Liver (tissue), 9 donors: ENCODE measurements around the gene HOXA5. TPM values are rescaled to one million over a fixed set of nuclear protein-coding genes. Genes with fewer than 3 reads are reported as not detected.
A peak's percentile ranks its signal among the peaks of the same experiment; 100 is the strongest.

Experiments used
- DNase-seq: peaks from one replicate; pipeline ENCODE4 v3.0.0-alpha.2; 2017; ENCODE audit warnings: low spot score
- H3K27ac ChIP-seq, 2 donors: one replicate each; pipeline ENCODE4 v1.7.0; 2013; ENCODE audit warnings: inconsistent platforms in 2 of 2, low read length in 2 of 2, control low read depth in 1 of 2, low read depth in 1 of 2, mild to moderate bottlenecking in 1 of 2
- H3K27me3 ChIP-seq, 4 donors: one replicate each; pipeline versions ENCODE4 v1.6.1 to v1.7.0; 2013; ENCODE audit warnings: low read length in 3 of 4, inconsistent platforms in 1 of 4, mild to moderate bottlenecking in 1 of 4, moderate library complexity in 1 of 4; ENCODE audit not compliant: control insufficient read depth in 4 of 4, insufficient read depth in 4 of 4
- H3K36me3 ChIP-seq, 4 donors: one replicate each; pipeline versions ENCODE4 v1.6.1 to v1.7.0; 2013; ENCODE audit warnings: low read length in 3 of 4, mild to moderate bottlenecking in 3 of 4, low read depth in 1 of 4, moderate library complexity in 1 of 4; ENCODE audit not compliant: control insufficient read depth in 4 of 4, insufficient read depth in 3 of 4
- H3K4me1 ChIP-seq, 4 donors: one replicate each; pipeline versions ENCODE4 v1.6.1 to v1.7.0; 2013; ENCODE audit warnings: low read length in 3 of 4, mild to moderate bottlenecking in 3 of 4, moderate library complexity in 1 of 4; ENCODE audit not compliant: control insufficient read depth in 4 of 4, insufficient read depth in 4 of 4
- H3K4me3 ChIP-seq, 3 donors: one replicate each; pipeline versions ENCODE4 v1.6.1 to v1.7.0; 2013; ENCODE audit warnings: low read length in 3 of 3, control low read depth in 1 of 3, low read depth in 1 of 3, mild to moderate bottlenecking in 1 of 3
- H3K9ac ChIP-seq, 2 donors: one replicate each; pipeline ENCODE4 v1.7.0; 2013; ENCODE audit warnings: low read length in 2 of 2, mild to moderate bottlenecking in 2 of 2, moderate library complexity in 2 of 2, control low read depth in 1 of 2, low read depth in 1 of 2
- H3K9me3 ChIP-seq, 4 donors: one replicate each; pipeline versions ENCODE4 v1.6.1 to v1.7.0; 2013; ENCODE audit warnings: low read length in 3 of 4; ENCODE audit not compliant: control insufficient read depth in 4 of 4
- EGR1 ChIP-seq, 2 donors: IDR thresholded peaks; 2 replicates each; pipeline ENCODE4 v1.6.1; 2016 to 2018; ENCODE audit warnings: antibody characterized with exemption in 2 of 2, low read depth in 2 of 2
- FOXA1 ChIP-seq: IDR thresholded peaks from 2 replicates; pipeline ENCODE4 v1.6.1; 2016; ENCODE audit warnings: antibody characterized with exemption
- FOXA2 ChIP-seq: IDR thresholded peaks from 2 replicates; pipeline ENCODE4 v1.6.1; 2016; ENCODE audit warnings: antibody characterized with exemption
- HNF4A ChIP-seq, 2 donors: conservative IDR thresholded peaks; 2 replicates each; pipeline ENCODE4 v1.6.1; 2016; ENCODE audit warnings: antibody characterized with exemption in 2 of 2, mild to moderate bottlenecking in 2 of 2
- HNF4G ChIP-seq: IDR thresholded peaks from 2 replicates; pipeline ENCODE4 v1.6.1; 2016; ENCODE audit warnings: antibody characterized with exemption
- JUND ChIP-seq, 2 donors: IDR thresholded peaks; 2 replicates each; pipeline ENCODE4 v1.6.1; 2016; ENCODE audit warnings: antibody characterized with exemption in 2 of 2
- NR2F2 ChIP-seq: IDR thresholded peaks from 2 replicates; pipeline ENCODE4 v1.6.1; 2016; ENCODE audit warnings: antibody characterized with exemption
- RAD21 ChIP-seq, 2 donors: IDR thresholded peaks; 2 replicates each; pipeline ENCODE4 v1.6.1; 2016; ENCODE audit warnings: antibody characterized with exemption in 2 of 2, mild to moderate bottlenecking in 2 of 2
- RXRA ChIP-seq, 2 donors: IDR thresholded peaks; 2 replicates each; pipeline ENCODE4 v1.6.1; 2017 to 2018; ENCODE audit warnings: antibody characterized with exemption in 2 of 2, mild to moderate bottlenecking in 1 of 2
- SP1 ChIP-seq: IDR thresholded peaks from 2 replicates; pipeline ENCODE4 v1.6.1; 2018; ENCODE audit warnings: antibody characterized with exemption, mild to moderate bottlenecking
- TAF1 ChIP-seq: conservative IDR thresholded peaks from 2 replicates; pipeline ENCODE4 v1.6.1; 2016; ENCODE audit warnings: antibody characterized with exemption, mild to moderate bottlenecking
- YY1 ChIP-seq: IDR thresholded peaks from 2 replicates; pipeline ENCODE4 v1.6.1; 2016; ENCODE audit warnings: antibody characterized with exemption, mild to moderate bottlenecking
- WGBS: extraction: QIAGEN DNeasy Blood & Tissue Kit; methylation state at CpG from one replicate; pipeline ENCODE4 v1.1.7; 2013; 5-methylcytosine and 5-hydroxymethylcytosine counted together
- polyA plus RNA-seq, 2 donors: library from polyadenylated mRNA; stranded (reverse) in 1 of 2; unstranded in 1 of 2; fragments of 200-250 nt in 1 of 2; fragments of >200 nt in 1 of 2; fragmentation: Nextera tagmentation in 1 of 2; extraction: Ambion mirVana in 1 of 2; gene quantifications; one replicate each; pipeline versions ENCODE4 v1.2.1 to v1.2.3, GENCODE V29; 2013 to 2015
- total RNA-seq, 2 donors: library from RNA; depleted of rRNA; stranded (reverse); fragments of >200 nt; gene quantifications; one replicate each; pipeline ENCODE4 v1.2.3, GENCODE V29; 2014
- TF ChIP-seq, protein P1 (sequence below): IDR thresholded peaks from 2 replicates; pipeline ENCODE4 v1.6.1; 2016; ENCODE audit warnings: antibody characterized with exemption
- TF ChIP-seq, protein P2 (sequence below): IDR thresholded peaks from 2 replicates; pipeline ENCODE4 v1.6.1; 2016; ENCODE audit warnings: antibody characterized with exemption, mild to moderate bottlenecking
- TF ChIP-seq, protein P3 (sequence below): IDR thresholded peaks from 2 replicates; pipeline ENCODE4 v1.6.1; 2016; ENCODE audit warnings: antibody characterized with exemption
- TF ChIP-seq, protein P4 (sequence below): fragments of 150-350 bp; IDR thresholded peaks from 2 replicates; pipeline ENCODE4 v1.5.1; 2017; ENCODE audit warnings: improper control_type of control experiment, low read depth, low read length; ENCODE audit not compliant: missing input control
- donor health status: healthy.
- donor health status: healthy.
- donor health status: healthy.
- donor health status: healthy.
- donor health status: healthy.

Gene HOXA5
- total and polyA plus RNA-seq, 4 donors: 0.40 to 2.1 (median 0.66) TPM

DNA sequence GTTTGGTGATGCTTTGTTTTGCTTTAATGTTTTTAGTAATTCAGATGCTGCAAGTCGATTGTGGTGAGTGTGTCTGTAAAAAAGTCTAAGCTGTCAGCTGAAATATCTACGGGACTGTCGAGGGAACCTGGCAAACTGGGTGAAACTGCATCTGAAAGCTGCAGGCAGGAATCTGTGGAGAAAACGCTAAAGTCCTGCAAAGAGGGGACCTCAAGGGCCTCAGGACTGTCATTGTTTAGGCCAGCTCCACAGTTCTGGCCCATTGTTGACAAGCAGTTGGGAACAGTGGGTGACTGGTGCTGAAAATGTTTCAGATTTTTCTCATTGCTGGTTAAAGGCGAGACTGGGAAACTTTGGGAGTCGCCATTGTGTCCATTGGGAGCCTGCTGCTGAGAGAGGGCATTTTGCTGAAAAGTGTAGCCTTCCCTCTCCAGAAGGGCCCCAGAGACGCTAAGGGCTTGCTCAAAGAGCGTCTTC, 42.7 kb downstream of the HOXA5 start:
- no peaks in the 10 kb centered on the region for H3K36me3 ChIP-seq
- H3K27ac ChIP-seq: peak overlapping the region; percentile 51 to 63
- no peak for TF ChIP-seq FOXA2
- no peak for TF ChIP-seq YY1
- no peak for TF ChIP-seq HNF4G
- TF ChIP-seq, protein P1, sequence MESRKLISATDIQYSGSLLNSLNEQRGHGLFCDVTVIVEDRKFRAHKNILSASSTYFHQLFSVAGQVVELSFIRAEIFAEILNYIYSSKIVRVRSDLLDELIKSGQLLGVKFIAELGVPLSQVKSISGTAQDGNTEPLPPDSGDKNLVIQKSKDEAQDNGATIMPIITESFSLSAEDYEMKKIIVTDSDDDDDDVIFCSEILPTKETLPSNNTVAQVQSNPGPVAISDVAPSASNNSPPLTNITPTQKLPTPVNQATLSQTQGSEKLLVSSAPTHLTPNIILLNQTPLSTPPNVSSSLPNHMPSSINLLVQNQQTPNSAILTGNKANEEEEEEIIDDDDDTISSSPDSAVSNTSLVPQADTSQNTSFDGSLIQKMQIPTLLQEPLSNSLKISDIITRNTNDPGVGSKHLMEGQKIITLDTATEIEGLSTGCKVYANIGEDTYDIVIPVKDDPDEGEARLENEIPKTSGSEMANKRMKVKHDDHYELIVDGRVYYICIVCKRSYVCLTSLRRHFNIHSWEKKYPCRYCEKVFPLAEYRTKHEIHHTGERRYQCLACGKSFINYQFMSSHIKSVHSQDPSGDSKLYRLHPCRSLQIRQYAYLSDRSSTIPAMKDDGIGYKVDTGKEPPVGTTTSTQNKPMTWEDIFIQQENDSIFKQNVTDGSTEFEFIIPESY: no peak
- no peak for TF ChIP-seq FOXA1
- TF ChIP-seq, protein P2, sequence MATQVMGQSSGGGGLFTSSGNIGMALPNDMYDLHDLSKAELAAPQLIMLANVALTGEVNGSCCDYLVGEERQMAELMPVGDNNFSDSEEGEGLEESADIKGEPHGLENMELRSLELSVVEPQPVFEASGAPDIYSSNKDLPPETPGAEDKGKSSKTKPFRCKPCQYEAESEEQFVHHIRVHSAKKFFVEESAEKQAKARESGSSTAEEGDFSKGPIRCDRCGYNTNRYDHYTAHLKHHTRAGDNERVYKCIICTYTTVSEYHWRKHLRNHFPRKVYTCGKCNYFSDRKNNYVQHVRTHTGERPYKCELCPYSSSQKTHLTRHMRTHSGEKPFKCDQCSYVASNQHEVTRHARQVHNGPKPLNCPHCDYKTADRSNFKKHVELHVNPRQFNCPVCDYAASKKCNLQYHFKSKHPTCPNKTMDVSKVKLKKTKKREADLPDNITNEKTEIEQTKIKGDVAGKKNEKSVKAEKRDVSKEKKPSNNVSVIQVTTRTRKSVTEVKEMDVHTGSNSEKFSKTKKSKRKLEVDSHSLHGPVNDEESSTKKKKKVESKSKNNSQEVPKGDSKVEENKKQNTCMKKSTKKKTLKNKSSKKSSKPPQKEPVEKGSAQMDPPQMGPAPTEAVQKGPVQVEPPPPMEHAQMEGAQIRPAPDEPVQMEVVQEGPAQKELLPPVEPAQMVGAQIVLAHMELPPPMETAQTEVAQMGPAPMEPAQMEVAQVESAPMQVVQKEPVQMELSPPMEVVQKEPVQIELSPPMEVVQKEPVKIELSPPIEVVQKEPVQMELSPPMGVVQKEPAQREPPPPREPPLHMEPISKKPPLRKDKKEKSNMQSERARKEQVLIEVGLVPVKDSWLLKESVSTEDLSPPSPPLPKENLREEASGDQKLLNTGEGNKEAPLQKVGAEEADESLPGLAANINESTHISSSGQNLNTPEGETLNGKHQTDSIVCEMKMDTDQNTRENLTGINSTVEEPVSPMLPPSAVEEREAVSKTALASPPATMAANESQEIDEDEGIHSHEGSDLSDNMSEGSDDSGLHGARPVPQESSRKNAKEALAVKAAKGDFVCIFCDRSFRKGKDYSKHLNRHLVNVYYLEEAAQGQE: no peak
- TF ChIP-seq RXRA (IDR thresholded peaks at IDR 0.05): no peak
- TF ChIP-seq, protein P3, sequence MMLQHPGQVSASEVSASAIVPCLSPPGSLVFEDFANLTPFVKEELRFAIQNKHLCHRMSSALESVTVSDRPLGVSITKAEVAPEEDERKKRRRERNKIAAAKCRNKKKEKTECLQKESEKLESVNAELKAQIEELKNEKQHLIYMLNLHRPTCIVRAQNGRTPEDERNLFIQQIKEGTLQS: no peak
- no peak for TF ChIP-seq EGR1 (IDR thresholded peaks at IDR 0.05; ENCODE audit: low read depth in 2 of 2)
- TF ChIP-seq TAF1: no peak
- no peak for TF ChIP-seq JUND (IDR thresholded peaks at IDR 0.05)
- no peak for TF ChIP-seq HNF4A (conservative IDR thresholded peaks at IDR 0.05)
- TF ChIP-seq, protein P4, sequence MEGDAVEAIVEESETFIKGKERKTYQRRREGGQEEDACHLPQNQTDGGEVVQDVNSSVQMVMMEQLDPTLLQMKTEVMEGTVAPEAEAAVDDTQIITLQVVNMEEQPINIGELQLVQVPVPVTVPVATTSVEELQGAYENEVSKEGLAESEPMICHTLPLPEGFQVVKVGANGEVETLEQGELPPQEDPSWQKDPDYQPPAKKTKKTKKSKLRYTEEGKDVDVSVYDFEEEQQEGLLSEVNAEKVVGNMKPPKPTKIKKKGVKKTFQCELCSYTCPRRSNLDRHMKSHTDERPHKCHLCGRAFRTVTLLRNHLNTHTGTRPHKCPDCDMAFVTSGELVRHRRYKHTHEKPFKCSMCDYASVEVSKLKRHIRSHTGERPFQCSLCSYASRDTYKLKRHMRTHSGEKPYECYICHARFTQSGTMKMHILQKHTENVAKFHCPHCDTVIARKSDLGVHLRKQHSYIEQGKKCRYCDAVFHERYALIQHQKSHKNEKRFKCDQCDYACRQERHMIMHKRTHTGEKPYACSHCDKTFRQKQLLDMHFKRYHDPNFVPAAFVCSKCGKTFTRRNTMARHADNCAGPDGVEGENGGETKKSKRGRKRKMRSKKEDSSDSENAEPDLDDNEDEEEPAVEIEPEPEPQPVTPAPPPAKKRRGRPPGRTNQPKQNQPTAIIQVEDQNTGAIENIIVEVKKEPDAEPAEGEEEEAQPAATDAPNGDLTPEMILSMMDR: no peak
- no peaks in the 10 kb centered on the region for H3K9me3 ChIP-seq
- peaks cover 5 to 29% (median 15%) of the 10 kb centered on the region in 4 donors for H3K27me3 ChIP-seq
- 25% methylated on average over 8 of the region's 8 CpGs for WGBS
- H3K9ac ChIP-seq: no peak overlapping the region
- no peak for DNase-seq
- H3K4me3 ChIP-seq: no peak overlapping the region
- H3K4me1 ChIP-seq: peaks cover 0 to 7% (median under 1%) of the 10 kb centered on the region in 4 donors

DNA sequence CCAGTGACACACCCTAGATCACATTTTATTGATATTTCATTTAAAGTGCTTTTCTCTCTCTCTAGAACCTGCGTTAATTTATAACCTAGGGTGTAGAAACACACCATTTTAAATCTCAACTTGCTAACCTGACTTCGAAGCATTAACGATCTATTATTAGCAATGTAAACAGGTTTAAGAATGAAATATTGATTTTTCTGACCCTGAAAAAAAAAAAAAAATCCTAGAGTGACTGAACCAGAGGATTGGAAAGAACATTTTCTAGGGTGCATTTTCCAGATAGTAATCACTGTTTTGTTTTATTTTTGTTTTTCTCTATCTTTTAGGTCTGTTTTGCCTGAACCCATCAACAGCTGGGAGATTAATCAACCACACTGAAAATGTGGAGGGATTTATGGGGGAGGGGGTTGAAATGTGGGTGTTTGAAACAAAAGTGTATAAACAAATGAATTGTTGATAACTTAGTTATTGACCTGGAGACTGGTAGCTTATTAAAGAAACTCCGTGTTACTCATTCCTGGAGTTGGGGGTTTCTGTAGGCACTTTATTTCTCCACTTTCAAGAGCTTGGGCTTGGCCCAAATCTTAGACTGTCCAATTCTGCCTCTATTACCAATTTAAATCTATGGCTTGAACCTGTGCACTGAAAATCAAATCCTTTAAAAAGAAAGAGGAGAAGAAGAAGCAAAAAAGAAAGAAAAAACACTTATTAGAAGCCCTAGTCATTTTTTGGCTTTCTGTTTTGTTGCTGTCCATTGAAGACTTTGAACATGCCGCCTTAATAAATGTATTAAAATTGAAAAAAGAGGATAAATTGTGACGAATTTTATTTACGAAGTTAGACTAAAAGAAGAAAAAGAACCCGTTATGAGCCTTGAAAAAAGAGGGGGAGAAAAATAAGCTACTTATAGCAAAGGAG, 43.8 kb downstream of the HOXA5 start:
- H3K9ac ChIP-seq: no peak overlapping the region
- peaks cover 8 to 29% (median 17%) of the 10 kb centered on the region in 4 donors for H3K27me3 ChIP-seq
- no peak overlapping the region for H3K27ac ChIP-seq
- H3K9me3 ChIP-seq: no peaks in the 10 kb centered on the region
- no peak overlapping the region for H3K4me3 ChIP-seq
- DNase-seq: no peak
- H3K4me1 ChIP-seq: peaks cover 0 to 7% (median under 1%) of the 10 kb centered on the region in 4 donors
- 34% methylated on average over 8 of the region's 8 CpGs for WGBS
- H3K36me3 ChIP-seq: no peaks in the 10 kb centered on the region
- TF ChIP-seq FOXA1: no peak
- TF ChIP-seq YY1: no peak
- TF ChIP-seq SP1: no peak
- no peak for TF ChIP-seq HNF4G
- TF ChIP-seq EGR1 (IDR thresholded peaks at IDR 0.05; ENCODE audit: low read depth in 2 of 2): no peak
- no peak for TF ChIP-seq RAD21 (IDR thresholded peaks at IDR 0.05)
- no peak for TF ChIP-seq JUND (IDR thresholded peaks at IDR 0.05)
- TF ChIP-seq, protein P4: no peak
- TF ChIP-seq, protein P2: no peak
- TF ChIP-seq NR2F2: no peak
- TF ChIP-seq RXRA (IDR thresholded peaks at IDR 0.05): no peak
- TF ChIP-seq TAF1: no peak
